Neural progenitor cell (in vitro differentiated cells): ENCODE data around the gene ACBD6. TPM values are rescaled to one million over a fixed set of nuclear protein-coding genes. Genes with fewer than 3 reads are reported as not detected.

Source experiments
- DNase-seq: peaks from one replicate; pipeline ENCODE4 v3.0.0-alpha.2; 2016; ENCODE audit warnings: low spot score
- H2AFZ ChIP-seq: fragments of 200-600 bp; sonication (generic); replicated peaks from 2 replicates; pipeline ENCODE4 v1.6.1; 2016; ENCODE audit warnings: antibody characterized with exemption
- H3F3A ChIP-seq: fragments of 200-600 bp; sonication (generic); 2 replicates; pipeline ENCODE4 v1.6.1; 2016; ENCODE audit warnings: antibody characterized with exemption, low read depth
- H3K27ac ChIP-seq: fragments of 200-600 bp; sonication (generic); 2 replicates; pipeline ENCODE4 v1.5.1; 2016; ENCODE audit warnings: mild to moderate bottlenecking
- H3K27me3 ChIP-seq: fragments of 200-600 bp; sonication (generic); 2 replicates; pipeline ENCODE4 v1.6.1; 2016; ENCODE audit warnings: mild to moderate bottlenecking, moderate library complexity
- H3K36me3 ChIP-seq: fragments of 200-600 bp; sonication (generic); 2 replicates; pipeline ENCODE4 v1.5.1; 2016
- H3K4me1 ChIP-seq: fragments of 200-600 bp; sonication (generic); 2 replicates; pipeline ENCODE4 v1.6.1; 2016; ENCODE audit warnings: mixed run types
- H3K4me2 ChIP-seq: fragments of 200-600 bp; sonication (generic); 2 replicates; pipeline ENCODE4 v1.6.1; 2016
- H3K4me3 ChIP-seq: fragments of 200-600 bp; sonication (generic); 2 replicates; pipeline ENCODE4 v1.5.1; 2016
- H3K79me2 ChIP-seq: fragments of 200-600 bp; sonication (generic); 2 replicates; pipeline ENCODE4 v1.6.1; 2016; ENCODE audit warnings: low read depth
- H3K9ac ChIP-seq: fragments of 200-600 bp; sonication (generic); 2 replicates; pipeline ENCODE4 v1.6.1; 2016
- H3K9me3 ChIP-seq: fragments of 200-600 bp; sonication (generic); 2 replicates; pipeline ENCODE4 v1.5.1; 2016; ENCODE audit warnings: low read depth
- H4K20me1 ChIP-seq: fragments of 200-600 bp; sonication (generic); 2 replicates; pipeline ENCODE4 v1.6.1; 2016; ENCODE audit warnings: low read depth
- H3K27ac Mint-ChIP-seq: 3 replicates; pipeline ENCODE4 v1.8.0; 2021; ENCODE audit warnings: mixed read lengths
- H3K27me3 Mint-ChIP-seq: 2 replicates; pipeline ENCODE4 v1.8.0; 2022; ENCODE audit warnings: low read depth, mild to moderate bottlenecking, inconsistent platforms, moderate library complexity, mixed read lengths; ENCODE audit not compliant: insufficient read depth
- H3K36me3 Mint-ChIP-seq: 3 replicates; pipeline ENCODE4 v1.8.0; 2021; ENCODE audit warnings: mixed read lengths
- H3K4me1 Mint-ChIP-seq: 3 replicates; pipeline ENCODE4 v1.8.0; 2021; ENCODE audit warnings: mixed read lengths
- H3K4me3 Mint-ChIP-seq: 3 replicates; pipeline ENCODE4 v1.8.0; 2021; ENCODE audit warnings: mild to moderate bottlenecking, moderate library complexity, mixed read lengths
- H3K9me3 Mint-ChIP-seq: 3 replicates; pipeline ENCODE4 v1.8.0; 2020; ENCODE audit warnings: mixed read lengths
- CTCF ChIP-seq: fragments of 200-600 bp; sonication (generic); IDR thresholded peaks from 2 replicates; pipeline ENCODE4 v1.5.1; 2017; ENCODE audit warnings: antibody characterized with exemption, mild to moderate bottlenecking
- EZH2 ChIP-seq: fragments of 200-600 bp; sonication (generic); IDR thresholded peaks from 2 replicates; pipeline ENCODE4 v1.6.1; 2017; ENCODE audit warnings: antibody characterized with exemption, mild to moderate bottlenecking, moderate library complexity
- EZH2phosphoT487 ChIP-seq: fragments of 200-600 bp; sonication (generic); IDR thresholded peaks from 2 replicates; pipeline ENCODE4 v1.6.1; 2017; ENCODE audit warnings: antibody characterized with exemption
- total RNA-seq: library from RNA; depleted of rRNA; stranded (reverse); fragments of >200 nt; gene quantifications from 2 replicates; pipeline ENCODE4 v1.2.3, GENCODE V29; 2015; ENCODE audit warnings: low replicate concordance

ACBD6 gene
- total RNA-seq, 1 donor from 2014 or later: 36.8 TPM

GRCh38 chr1:180497826-180498225, 4.6 kb downstream of the ACBD6 start:
- Mint-ChIP-seq H3K27me3 (no peaks in the 10 kb centered on the region), H3K4me1 (peaks cover 19% of the 10 kb centered on the region), H3K27ac (no peak overlapping the region), H3K36me3 (peaks cover 17% of the 10 kb centered on the region), H3K4me3 (no peak overlapping the region), H3K9me3 (no peaks in the 10 kb centered on the region)
- no peak overlapping the region for H3K4me3 ChIP-seq
- H2AFZ ChIP-seq: no peak overlapping the region
- H3F3A ChIP-seq: peaks cover 15% of the 10 kb centered on the region
- H3K36me3 ChIP-seq: peaks cover 5% of the 10 kb centered on the region
- no peak for DNase-seq
- no peak overlapping the region for H3K4me2 ChIP-seq
- no peaks in the 10 kb centered on the region for H3K27me3 ChIP-seq
- H3K4me1 ChIP-seq: peaks cover 21% of the 10 kb centered on the region
- TF ChIP-seq EZH2phosphoT487: no peak
- TF ChIP-seq CTCF: no peak
- TF ChIP-seq EZH2: no peak
- peaks cover 62% of the 10 kb centered on the region for H3K79me2 ChIP-seq
- no peak overlapping the region for H3K27ac ChIP-seq
- H4K20me1 ChIP-seq: no peaks in the 10 kb centered on the region
- no peak overlapping the region for H3K9ac ChIP-seq
- H3K9me3 ChIP-seq: no peaks in the 10 kb centered on the region

GRCh38 chr1:180494370-180494769, 8.0 kb downstream of the ACBD6 start:
- peaks cover under 1% of the 10 kb centered on the region for H3K4me1 ChIP-seq
- H3K79me2 ChIP-seq: peaks cover 34% of the 10 kb centered on the region
- H3K4me2 ChIP-seq: no peak overlapping the region
- H3K4me3 ChIP-seq: no peak overlapping the region
- Mint-ChIP-seq H3K4me3 (no peak overlapping the region), H3K27me3 (no peaks in the 10 kb centered on the region), H3K36me3 (peaks cover 10% of the 10 kb centered on the region), H3K27ac (no peak overlapping the region), H3K9me3 (no peaks in the 10 kb centered on the region), H3K4me1 (no peaks in the 10 kb centered on the region)
- no peaks in the 10 kb centered on the region for H3K9me3 ChIP-seq
- H3K36me3 ChIP-seq: peaks cover 10% of the 10 kb centered on the region
- no peak overlapping the region for H2AFZ ChIP-seq
- no peak overlapping the region for H3K27ac ChIP-seq
- TF ChIP-seq CTCF: no peak
- no peak for TF ChIP-seq EZH2
- TF ChIP-seq EZH2phosphoT487: no peak
- no peak for DNase-seq
- H4K20me1 ChIP-seq: no peaks in the 10 kb centered on the region
- no peak overlapping the region for H3K9ac ChIP-seq
- no peaks in the 10 kb centered on the region for H3K27me3 ChIP-seq
- no peaks in the 10 kb centered on the region for H3F3A ChIP-seq

- no peak overlapping the region for H3K4me3 Mint-ChIP-seq
- no peaks in the 10 kb centered on the region for H3K9me3 Mint-ChIP-seq
- Histone ChIP-seq H3K4me3 (no peak overlapping the region), H3F3A (no peaks in the 10 kb centered on the region), H3K4me1 (peaks cover 7% of the 10 kb centered on the region), H3K27me3 (no peaks in the 10 kb centered on the region), H3K9ac (no peak overlapping the region), H3K4me2 (no peak overlapping the region), H4K20me1 (peaks cover 12% of the 10 kb centered on the region), H3K36me3 (peaks cover 5% of the 10 kb centered on the region), H2AFZ (no peak overlapping the region), H3K27ac (no peak overlapping the region), H3K79me2 (peaks cover 3% of the 10 kb centered on the region), H3K9me3 (no peaks in the 10 kb centered on the region)
- H3K27me3 Mint-ChIP-seq: no peaks in the 10 kb centered on the region
- TF ChIP-seq EZH2: no peak
- TF ChIP-seq CTCF: no peak
- TF ChIP-seq EZH2phosphoT487: no peak
- no peak for DNase-seq
- H3K36me3 Mint-ChIP-seq: peaks cover 21% of the 10 kb centered on the region
- peaks cover 7% of the 10 kb centered on the region for H3K4me1 Mint-ChIP-seq
- H3K27ac Mint-ChIP-seq: no peak overlapping the region
Measured at GRCh38 chr1:180489976-180490375, 12.4 kb downstream of the ACBD6 start.
